ENCODE results near the gene PCSK6. TPM values are rescaled to one million over a fixed set of nuclear protein-coding genes. Genes with fewer than 3 reads are reported as not detected.
"Not testable (repeated sequence)": the region's sequence is repeated elsewhere in the genome, so short reads cannot be mapped to it uniquely, and the experiment has no call there.

The PCSK6 gene
- total and polyA plus RNA-seq, 3 experiments from 2014 or later = 0.74 to 1.7 (median 0.95) TPM

DNA sequence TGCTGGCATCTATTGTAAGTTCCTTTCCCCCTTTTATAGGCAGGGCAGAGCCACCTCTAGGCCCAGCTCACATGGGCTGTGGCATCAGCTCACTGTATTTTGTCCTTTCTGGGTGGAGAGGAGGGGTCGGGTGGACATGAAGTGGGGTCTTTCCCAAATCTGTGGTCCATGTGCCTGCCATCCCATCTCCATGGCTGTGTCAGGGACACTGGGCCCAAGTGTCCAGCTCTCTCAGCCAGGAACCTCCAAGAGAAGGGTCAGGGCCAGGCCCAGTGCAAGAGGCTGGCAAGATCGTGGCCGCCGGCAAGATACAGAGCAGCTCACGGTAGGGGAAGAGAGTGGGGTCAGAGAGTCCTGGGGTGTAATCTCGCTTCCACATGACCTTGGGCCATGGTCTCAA, 85.3 kb downstream of the PCSK6 start:
- Histone ChIP-seq H3K27ac (ENCODE audit: low read depth, low read length) (no peak overlapping the region), H3K9me3 (ENCODE audit: low read length) (no peaks in the 10 kb centered on the region), H3K36me3 (ENCODE audit: insufficient read depth, low read length) (no peaks in the 10 kb centered on the region), H3K4me3 (ENCODE audit: low read length) (no peak overlapping the region), H3K4me1 (ENCODE audit: insufficient read depth, low read length) (no peaks in the 10 kb centered on the region), H3K27me3 (ENCODE audit: insufficient read depth, low read length, poor library complexity, severe bottlenecking) (no peaks in the 10 kb centered on the region)
- Mint-ChIP-seq H3K9me3 (no peaks in the 10 kb centered on the region), H3K27ac (no peak overlapping the region), H3K4me3 (no peak overlapping the region), H3K4me1 (no peaks in the 10 kb centered on the region), H3K27me3 (peaks cover 8 to 34% of the 10 kb centered on the region in 2 donors), H3K36me3 (no peaks in the 10 kb centered on the region)
- ChIA-PET CTCF (no interaction called here), POLR2A (no interaction called here)
- DNase-seq = no peak

DNA sequence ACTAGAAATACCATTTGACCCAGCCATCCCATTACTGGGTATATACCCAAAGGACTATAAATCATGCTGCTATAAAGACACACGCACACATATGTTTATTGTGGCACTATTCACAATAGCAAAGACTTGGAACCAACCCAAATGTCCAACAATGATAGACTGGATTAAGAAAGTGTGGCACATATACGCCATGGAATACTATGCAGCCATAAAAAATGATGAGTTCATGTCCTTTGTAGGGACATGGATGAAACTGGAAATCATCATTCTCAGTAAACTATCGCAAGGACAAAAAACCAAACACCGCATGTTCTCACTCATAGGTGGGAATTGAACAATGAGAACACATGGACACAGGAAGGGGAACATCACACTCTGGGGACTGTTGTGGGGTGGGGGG, 86.6 kb downstream of the PCSK6 start:
- H3K4me3 ChIP-seq (ENCODE audit: low read length); H3K27ac Mint-ChIP-seq; H3K36me3 ChIP-seq (ENCODE audit: insufficient read depth, low read length); CTCF ChIA-PET; H3K9me3 ChIP-seq (ENCODE audit: low read length); H3K36me3 Mint-ChIP-seq; DNase-seq; H3K4me1 Mint-ChIP-seq; POLR2A ChIA-PET; H3K4me1 ChIP-seq (ENCODE audit: insufficient read depth, low read length); H3K4me3 Mint-ChIP-seq; H3K27me3 ChIP-seq (ENCODE audit: insufficient read depth, low read length, poor library complexity, severe bottlenecking); H3K27ac ChIP-seq (ENCODE audit: low read depth, low read length); H3K9me3 Mint-ChIP-seq: not testable (repeated sequence)
- H3K27me3 Mint-ChIP-seq = peaks cover 5 to 42% of the 10 kb centered on the region in 2 donors

DNA sequence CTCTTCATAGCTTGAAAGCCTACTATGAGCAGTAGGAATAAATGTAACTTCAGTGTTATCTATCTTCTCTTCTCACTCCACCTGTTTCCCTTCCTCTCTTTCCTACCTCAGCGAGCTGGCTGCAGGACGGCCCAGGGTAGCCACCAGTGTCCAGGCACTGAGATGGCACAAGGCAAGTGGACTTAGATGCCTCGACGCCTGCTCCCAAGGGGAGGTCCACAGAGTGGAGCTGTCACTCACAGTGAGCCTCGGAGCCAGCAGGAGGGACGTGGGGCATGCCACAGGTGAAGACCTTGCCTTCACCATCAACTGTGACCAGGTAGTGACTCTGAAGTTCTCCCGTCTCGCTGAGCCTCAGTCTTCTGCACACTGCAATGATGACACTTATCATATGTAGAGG, 88.2 kb downstream of the PCSK6 start:
- no peaks in the 10 kb centered on the region for H3K4me1 ChIP-seq (ENCODE audit: insufficient read depth, low read length)
- H3K36me3 ChIP-seq (ENCODE audit: insufficient read depth, low read length) = no peaks in the 10 kb centered on the region
- DNase-seq = no peak
- no peak overlapping the region for H3K27ac ChIP-seq (ENCODE audit: low read depth, low read length)
- H3K4me3 ChIP-seq (ENCODE audit: low read length) = no peak overlapping the region
- Mint-ChIP-seq H3K9me3 (no peaks in the 10 kb centered on the region), H3K27ac (no peak overlapping the region), H3K4me1 (peaks cover 0 to 4% (median 1%) of the 10 kb centered on the region in 3 donors), H3K4me3 (no peak overlapping the region), H3K36me3 (no peaks in the 10 kb centered on the region), H3K27me3 (peaks cover 8 to 41% of the 10 kb centered on the region in 2 donors)
- no peaks in the 10 kb centered on the region for H3K27me3 ChIP-seq (ENCODE audit: insufficient read depth, low read length, poor library complexity, severe bottlenecking)
- H3K9me3 ChIP-seq (ENCODE audit: low read length) = no peaks in the 10 kb centered on the region
- POLR2A ChIA-PET = no interaction called here
- CTCF ChIA-PET = no interaction called here

DNA sequence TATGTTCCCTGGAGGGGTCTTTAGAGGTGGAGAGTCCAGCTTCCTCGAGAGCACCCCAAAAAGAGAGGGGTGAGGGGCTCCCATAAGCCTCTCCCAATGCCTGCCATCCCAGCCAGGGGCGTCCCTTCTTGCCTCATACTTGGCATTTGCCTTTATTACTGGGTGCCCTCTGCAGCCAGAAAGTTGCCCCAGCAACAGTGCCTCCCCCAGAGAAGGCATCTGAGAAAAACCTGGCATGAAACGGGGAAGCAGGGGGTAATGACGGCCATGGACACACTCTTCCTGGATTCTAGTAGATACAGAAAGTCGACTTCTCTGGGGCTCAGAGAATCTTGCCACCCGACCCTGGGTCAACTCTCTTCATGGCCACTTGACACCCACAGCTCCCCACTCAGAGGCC, 90.1 kb downstream of the PCSK6 start:
- H3K9me3 ChIP-seq (ENCODE audit: low read length) = no peaks in the 10 kb centered on the region
- DNase-seq = no peak
- H3K4me3 ChIP-seq (ENCODE audit: low read length) = no peak overlapping the region
- Mint-ChIP-seq H3K27ac (no peak overlapping the region), H3K9me3 (no peaks in the 10 kb centered on the region), H3K27me3 (peaks cover 8 to 37% of the 10 kb centered on the region in 2 donors), H3K4me3 (no peak overlapping the region), H3K4me1 (peaks cover 0 to 4% (median 1%) of the 10 kb centered on the region in 3 donors), H3K36me3 (no peaks in the 10 kb centered on the region)
- ChIA-PET POLR2A (no interaction called here), CTCF (interaction anchor here (1.1 kb wide), 1 partner anchor 30 kb away, joined by 3 read pairs; no protein-coding TSS in a partner anchor)
- H3K36me3 ChIP-seq (ENCODE audit: insufficient read depth, low read length) = no peaks in the 10 kb centered on the region
- H3K4me1 ChIP-seq (ENCODE audit: insufficient read depth, low read length) = no peaks in the 10 kb centered on the region
- no peaks in the 10 kb centered on the region for H3K27me3 ChIP-seq (ENCODE audit: insufficient read depth, low read length, poor library complexity, severe bottlenecking)
- H3K27ac ChIP-seq (ENCODE audit: low read depth, low read length) = no peak overlapping the region

DNA sequence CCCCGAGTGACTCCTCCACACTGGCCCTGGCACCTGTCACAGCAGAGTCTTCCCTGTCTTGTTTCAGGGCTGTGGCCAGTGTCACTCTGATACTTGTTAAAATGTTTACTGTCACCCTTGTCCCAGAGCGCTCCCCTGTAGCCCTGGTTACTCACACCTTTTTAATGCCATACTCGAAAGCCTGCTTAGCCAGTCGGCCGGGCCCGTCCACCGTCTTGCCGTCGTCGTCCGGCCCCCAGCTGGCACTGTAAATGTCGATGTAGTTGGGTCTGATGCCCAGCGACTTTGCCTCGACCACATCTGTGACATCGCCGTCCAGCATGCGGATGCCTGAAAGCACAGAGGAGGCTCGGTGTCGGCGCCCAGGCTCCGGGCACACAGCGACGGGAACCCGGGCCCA, 91.3 kb downstream of the PCSK6 start:
- H3K27me3 Mint-ChIP-seq = peaks cover 8 to 44% of the 10 kb centered on the region in 2 donors
- H3K4me3 Mint-ChIP-seq = no peak overlapping the region
- no peaks in the 10 kb centered on the region for H3K9me3 ChIP-seq (ENCODE audit: low read length)
- H3K27me3 ChIP-seq (ENCODE audit: insufficient read depth, low read length, poor library complexity, severe bottlenecking) = no peaks in the 10 kb centered on the region
- no peaks in the 10 kb centered on the region for H3K9me3 Mint-ChIP-seq
- H3K36me3 Mint-ChIP-seq = no peaks in the 10 kb centered on the region
- H3K27ac ChIP-seq (ENCODE audit: low read depth, low read length) = no peak overlapping the region
- POLR2A ChIA-PET = no interaction called here
- no peaks in the 10 kb centered on the region for H3K36me3 ChIP-seq (ENCODE audit: insufficient read depth, low read length)
- CTCF ChIA-PET = no interaction called here
- H3K27ac Mint-ChIP-seq = no peak overlapping the region
- no peaks in the 10 kb centered on the region for H3K4me1 ChIP-seq (ENCODE audit: insufficient read depth, low read length)
- H3K4me1 Mint-ChIP-seq = peaks cover 0 to 4% (median 1%) of the 10 kb centered on the region in 3 donors
- no peak overlapping the region for H3K4me3 ChIP-seq (ENCODE audit: low read length)
- no peak for DNase-seq

DNA sequence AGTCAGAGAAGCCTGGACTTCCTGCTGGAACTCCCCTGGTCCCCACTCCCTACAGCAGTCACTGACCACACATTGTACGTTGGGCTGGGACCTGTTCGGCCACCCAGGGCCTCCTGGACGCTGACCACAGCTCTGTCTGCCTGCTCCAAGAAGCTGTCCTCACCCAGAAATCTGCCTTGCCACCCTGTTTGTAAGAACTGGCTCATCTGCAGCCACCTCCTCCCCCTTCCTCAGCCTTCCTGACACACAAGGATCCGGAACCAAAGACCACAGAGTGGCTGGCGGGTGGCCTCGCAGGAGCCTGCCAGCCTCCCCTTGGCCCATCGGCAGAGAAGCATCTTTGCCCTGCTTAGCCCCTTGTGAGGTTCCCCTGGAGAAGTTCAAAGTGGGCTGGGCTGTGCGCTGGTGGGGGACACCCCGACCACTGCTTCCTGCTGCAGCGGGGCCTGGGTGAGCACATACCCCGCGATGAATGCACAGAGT, 91.9 kb downstream of the PCSK6 start:
- CTCF ChIA-PET = no interaction called here
- no peak overlapping the region for H3K27ac ChIP-seq (ENCODE audit: low read depth, low read length)
- Mint-ChIP-seq H3K4me3 (peak overlapping the region in 1 of 7 donors; percentile 50), H3K27me3 (peaks cover 8 to 44% of the 10 kb centered on the region in 2 donors), H3K36me3 (no peaks in the 10 kb centered on the region), H3K4me1 (peaks cover 0 to 5% (median 1%) of the 10 kb centered on the region in 3 donors), H3K27ac (peak overlapping the region in 1 of 8 donors; percentile 23), H3K9me3 (no peaks in the 10 kb centered on the region)
- POLR2A ChIA-PET = no interaction called here
- no peaks in the 10 kb centered on the region for H3K27me3 ChIP-seq (ENCODE audit: insufficient read depth, low read length, poor library complexity, severe bottlenecking)
- H3K4me1 ChIP-seq (ENCODE audit: insufficient read depth, low read length) = no peaks in the 10 kb centered on the region
- no peaks in the 10 kb centered on the region for H3K9me3 ChIP-seq (ENCODE audit: low read length)
- H3K36me3 ChIP-seq (ENCODE audit: insufficient read depth, low read length) = no peaks in the 10 kb centered on the region
- DNase-seq = no peak
- H3K4me3 ChIP-seq (ENCODE audit: low read length) = no peak overlapping the region

DNA sequence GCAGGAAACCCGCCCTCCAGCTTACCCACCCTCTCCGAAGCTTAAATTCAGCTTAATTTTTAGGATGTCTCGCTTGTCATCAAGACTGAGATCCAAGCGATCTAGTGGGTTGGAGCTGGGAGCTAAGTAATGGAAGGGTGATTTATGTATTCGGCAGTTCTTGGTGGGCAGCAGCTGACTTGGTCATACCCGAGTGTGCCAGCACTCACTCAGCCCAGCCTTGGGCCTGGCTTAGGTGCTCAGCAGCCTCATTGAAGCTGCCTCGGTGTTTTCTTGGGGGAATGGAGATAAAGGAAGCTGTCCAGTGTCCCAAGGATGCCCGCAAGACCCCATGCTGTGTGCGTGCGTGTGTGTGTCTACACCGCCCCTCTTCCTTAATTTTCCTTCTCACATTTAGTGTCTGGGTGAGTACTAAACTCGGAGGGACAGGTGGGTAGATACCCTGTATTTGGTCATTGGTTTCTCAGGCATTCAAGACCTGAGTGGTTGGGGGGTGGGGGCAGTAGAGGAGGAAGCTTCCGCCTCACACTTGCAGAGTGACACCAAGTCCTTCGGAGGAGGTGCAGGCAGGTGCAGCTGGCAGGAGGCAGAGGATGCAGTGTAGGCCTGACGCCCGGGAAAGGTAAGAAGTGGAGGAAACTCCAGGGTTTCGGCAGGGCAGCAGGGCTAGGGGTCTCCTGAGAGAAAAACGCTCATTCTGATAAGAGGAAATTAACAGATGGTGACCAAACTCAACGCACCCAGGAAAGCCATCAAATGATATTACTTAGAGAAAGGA, 92.8 kb downstream of the PCSK6 start:
- Mint-ChIP-seq H3K4me3 (no peak overlapping the region), H3K9me3 (no peaks in the 10 kb centered on the region), H3K27me3 (peaks cover 11 to 44% of the 10 kb centered on the region in 2 donors), H3K27ac (no peak overlapping the region), H3K4me1 (peaks cover 0 to 11% (median 1%) of the 10 kb centered on the region in 3 donors), H3K36me3 (no peaks in the 10 kb centered on the region)
- no peaks in the 10 kb centered on the region for H3K4me1 ChIP-seq (ENCODE audit: insufficient read depth, low read length)
- no peaks in the 10 kb centered on the region for H3K9me3 ChIP-seq (ENCODE audit: low read length)
- H3K4me3 ChIP-seq (ENCODE audit: low read length) = no peak overlapping the region
- H3K27ac ChIP-seq (ENCODE audit: low read depth, low read length) = no peak overlapping the region
- CTCF ChIA-PET = no interaction called here
- DNase-seq = no peak
- H3K36me3 ChIP-seq (ENCODE audit: insufficient read depth, low read length) = no peaks in the 10 kb centered on the region
- no peaks in the 10 kb centered on the region for H3K27me3 ChIP-seq (ENCODE audit: insufficient read depth, low read length, poor library complexity, severe bottlenecking)
- POLR2A ChIA-PET = no interaction called here

DNA sequence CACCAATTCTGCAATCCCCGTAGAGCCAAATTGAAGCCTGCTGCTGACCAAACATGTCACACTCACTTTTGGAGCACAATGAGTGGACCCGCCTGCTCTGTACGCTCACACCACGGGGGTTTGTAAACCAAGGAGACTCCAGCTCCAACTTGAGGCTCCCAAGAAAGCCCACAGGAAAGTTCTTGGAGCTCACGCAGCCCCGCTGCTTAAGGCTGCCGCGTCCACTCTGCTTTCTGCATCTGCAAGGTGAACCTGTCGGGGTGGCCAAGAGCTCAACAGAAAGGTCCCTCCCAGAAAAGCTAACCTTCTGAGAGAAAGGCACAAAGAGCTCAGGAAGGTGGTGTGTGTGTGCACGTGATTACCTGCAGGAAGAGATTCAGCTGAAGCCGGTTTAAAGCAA, 94.9 kb downstream of the PCSK6 start:
- no peak for DNase-seq
- Mint-ChIP-seq H3K9me3 (no peaks in the 10 kb centered on the region), H3K36me3 (no peaks in the 10 kb centered on the region), H3K27ac (no peak overlapping the region), H3K4me1 (peaks cover 0 to 14% (median 1%) of the 10 kb centered on the region in 3 donors), H3K4me3 (no peak overlapping the region), H3K27me3 (peaks cover 15 to 37% of the 10 kb centered on the region in 2 donors)
- no peaks in the 10 kb centered on the region for H3K4me1 ChIP-seq (ENCODE audit: insufficient read depth, low read length)
- no peaks in the 10 kb centered on the region for H3K36me3 ChIP-seq (ENCODE audit: insufficient read depth, low read length)
- CTCF ChIA-PET = no interaction called here
- H3K27ac ChIP-seq (ENCODE audit: low read depth, low read length) = no peak overlapping the region
- no peaks in the 10 kb centered on the region for H3K27me3 ChIP-seq (ENCODE audit: insufficient read depth, low read length, poor library complexity, severe bottlenecking)
- H3K4me3 ChIP-seq (ENCODE audit: low read length) = no peak overlapping the region
- no peaks in the 10 kb centered on the region for H3K9me3 ChIP-seq (ENCODE audit: low read length)
- POLR2A ChIA-PET = no interaction called here

Data from CD8-positive, alpha-beta memory T cell (primary cell).